ENCODE data around the gene SCYL3.

The SCYL3 gene

GRCh38 chr1:169928438-169929209 lies 34.9 kb upstream of the SCYL3 start:
- Histone ChIP-seq H3F3A (ENCODE audit: insufficient read depth) (0 out of 2 replicates have a peak, but pooled peaks cover 2% of the 10 kb centered on the region), H2AFZ (ENCODE audit: low read depth, low read length, severe bottlenecking) (no peak overlapping the region), H4K20me1 (ENCODE audit: low read depth, low read length) (no peaks in the 10 kb centered on the region)

GRCh38 chr1:169925505-169926482 lies 32.1 kb upstream of the SCYL3 start:
- Histone ChIP-seq H3F3A (ENCODE audit: insufficient read depth) (0 out of 2 replicates have a peak, but pooled peaks cover 2% of the 10 kb centered on the region), H3K27ac (ENCODE audit: low read depth, low read length) (no peak overlapping the region), H4K20me1 (ENCODE audit: low read depth, low read length) (no peaks in the 10 kb centered on the region), H3K4me3 (ENCODE audit: insufficient read depth, low read length, poor library complexity, severe bottlenecking) (no peak overlapping the region), H3K9me3 (ENCODE audit: insufficient read depth, low read length) (no peaks in the 10 kb centered on the region), H3K9me2 (replicated peaks; ENCODE audit: insufficient read depth, low read length) (no peaks in the 10 kb centered on the region), H2AFZ (ENCODE audit: low read depth, low read length, severe bottlenecking) (no peak overlapping the region), H3K36me3 (ENCODE audit: low read length) (no peaks in the 10 kb centered on the region), H3K79me2 (ENCODE audit: insufficient read depth, low read length) (no peaks in the 10 kb centered on the region), H3K4me2 (ENCODE audit: low read depth, low read length, poor library complexity, severe bottlenecking) (no peak overlapping the region), H3K27me3 (ENCODE audit: low read length) (no peaks in the 10 kb centered on the region), H3K9ac (ENCODE audit: low read length) (no peak overlapping the region)
- TF ChIP-seq EZH2phosphoT487 (conservative IDR thresholded peaks at IDR 0.05; ENCODE audit: low read length) (no peak), CTCF (IDR thresholded peaks at IDR 0.05; ENCODE audit: insufficient read depth, low read length, poor library complexity, severe bottlenecking) (no peak)

More at GRCh38 chr1:169928438-169929209, 34.9 kb upstream of the SCYL3 start:
- Histone ChIP-seq H3K27me3 (ENCODE audit: low read length) (no peaks in the 10 kb centered on the region), H3K4me3 (ENCODE audit: insufficient read depth, low read length, poor library complexity, severe bottlenecking) (no peak overlapping the region), H3K27ac (ENCODE audit: low read depth, low read length) (no peak overlapping the region), H3K36me3 (ENCODE audit: low read length) (no peaks in the 10 kb centered on the region), H3K9ac (ENCODE audit: low read length) (no peak overlapping the region), H3K9me2 (replicated peaks; ENCODE audit: insufficient read depth, low read length) (no peaks in the 10 kb centered on the region), H3K79me2 (ENCODE audit: insufficient read depth, low read length) (no peaks in the 10 kb centered on the region), H3K9me3 (ENCODE audit: insufficient read depth, low read length) (no peaks in the 10 kb centered on the region), H3K4me2 (ENCODE audit: low read depth, low read length, poor library complexity, severe bottlenecking) (no peak overlapping the region)
- no peak for TF ChIP-seq EZH2phosphoT487 (conservative IDR thresholded peaks at IDR 0.05; ENCODE audit: low read length)
- TF ChIP-seq CTCF (IDR thresholded peaks at IDR 0.05; ENCODE audit: insufficient read depth, low read length, poor library complexity, severe bottlenecking) = peak; percentile 57

- Histone ChIP-seq H3K4me3 (ENCODE audit: insufficient read depth, low read length, poor library complexity, severe bottlenecking) (no peak overlapping the region), H3K9me2 (replicated peaks; ENCODE audit: insufficient read depth, low read length) (no peaks in the 10 kb centered on the region), H3K27ac (ENCODE audit: low read depth, low read length) (no peak overlapping the region), H3K4me2 (ENCODE audit: low read depth, low read length, poor library complexity, severe bottlenecking) (no peak overlapping the region), H3K36me3 (ENCODE audit: low read length) (no peaks in the 10 kb centered on the region), H4K20me1 (ENCODE audit: low read depth, low read length) (no peaks in the 10 kb centered on the region), H3K79me2 (ENCODE audit: insufficient read depth, low read length) (no peaks in the 10 kb centered on the region), H3K27me3 (ENCODE audit: low read length) (no peaks in the 10 kb centered on the region), H3K9me3 (ENCODE audit: insufficient read depth, low read length) (no peaks in the 10 kb centered on the region), H3F3A (ENCODE audit: insufficient read depth) (0 out of 2 replicates have a peak, but pooled peaks cover 2% of the 10 kb centered on the region), H2AFZ (ENCODE audit: low read depth, low read length, severe bottlenecking) (no peak overlapping the region), H3K9ac (ENCODE audit: low read length) (no peak overlapping the region)
- no peak for TF ChIP-seq EZH2phosphoT487 (conservative IDR thresholded peaks at IDR 0.05; ENCODE audit: low read length)
- no peak for TF ChIP-seq CTCF (IDR thresholded peaks at IDR 0.05; ENCODE audit: insufficient read depth, low read length, poor library complexity, severe bottlenecking)
Observed at GRCh38 chr1:169924829-169925228, 31.1 kb upstream of the SCYL3 start.
